DMS114 treated with DMSO at 0.1 percent for 48 hours (cell line): ENCODE results near the gene EXOC4.

Experiments used
- DNase-seq: peaks from one replicate; lab custom pipeline; 2025; ENCODE audit not compliant: unreplicated experiment; lab: John Stamatoyannopoulos, UW

Gene EXOC4

DNA sequence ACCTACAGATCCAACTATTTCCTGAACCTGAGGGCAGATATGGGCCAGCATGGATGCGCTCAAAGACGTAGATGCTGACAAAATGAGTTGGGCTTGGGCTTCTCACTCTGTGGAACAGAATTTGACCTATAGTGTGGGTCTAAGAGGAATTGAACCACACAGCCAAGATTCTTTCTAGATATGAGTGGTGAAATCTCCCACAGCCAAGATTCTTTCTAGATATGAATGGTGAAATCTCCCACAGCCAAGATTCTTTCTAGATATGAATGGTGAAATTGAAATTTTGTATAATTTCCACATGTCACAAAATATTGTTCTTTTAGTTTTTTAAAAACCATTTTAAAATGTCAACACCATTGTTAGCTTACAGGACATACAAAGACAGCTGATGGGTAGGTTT lies 658.8 kb downstream of the EXOC4 start:
- DNase-seq, result no peak

GRCh38 chr7:133912916-133913697 lies 660.2 kb downstream of the EXOC4 start:
- no peak for DNase-seq

GRCh38 chr7:133916621-133917020 lies 663.7 kb downstream of the EXOC4 start:
- no peak for DNase-seq

- no peak for DNase-seq
These were observed 666.9 kb downstream of the EXOC4 start for GRCh38 chr7:133919810-133920209.

GRCh38 chr7:133921635-133922182 lies 668.8 kb downstream of the EXOC4 start:
- DNase-seq, result no peak

- no peak for DNase-seq
These were observed 671.1 kb downstream of the EXOC4 start for GRCh38 chr7:133923974-133924373.

DNA sequence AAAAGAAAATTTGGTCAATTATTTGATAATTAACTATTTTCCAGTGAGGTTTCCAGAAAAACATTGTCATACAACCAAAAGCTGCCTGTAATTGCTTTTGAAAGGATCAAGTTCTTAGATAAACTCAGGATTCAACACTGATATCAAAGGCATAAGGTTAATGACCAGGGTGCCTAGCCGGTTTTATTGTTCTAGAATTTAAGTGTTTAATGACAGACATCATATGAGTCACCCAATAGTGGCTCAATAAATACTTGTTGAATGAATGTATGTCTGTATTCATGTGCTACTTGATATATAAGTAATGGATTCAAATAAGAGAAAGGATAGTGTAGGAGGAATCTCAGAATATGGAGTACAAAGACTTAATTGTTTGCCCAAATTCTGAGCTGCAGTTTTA lies 678.2 kb downstream of the EXOC4 start:
- DNase-seq, result no peak

DNA sequence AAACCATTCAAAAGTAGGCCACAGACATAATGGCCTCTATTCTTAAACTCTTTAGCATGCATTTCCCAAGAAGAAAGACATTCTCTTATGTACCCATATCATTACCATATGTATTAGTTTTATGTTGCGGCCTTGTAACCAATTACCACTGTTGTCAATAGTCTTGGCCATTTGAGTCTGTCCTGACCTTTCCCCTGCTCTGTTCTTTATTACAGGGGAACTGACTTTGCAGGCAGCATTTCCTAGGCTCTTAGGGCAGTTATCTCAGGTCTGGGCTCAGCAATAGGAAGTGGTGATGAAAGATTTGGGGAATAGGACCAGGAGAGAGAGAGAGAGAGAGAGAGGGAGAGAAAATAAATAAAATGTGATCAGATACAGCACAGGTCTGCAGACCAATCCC lies 679.7 kb downstream of the EXOC4 start:
- DNase-seq, result no peak

DNA sequence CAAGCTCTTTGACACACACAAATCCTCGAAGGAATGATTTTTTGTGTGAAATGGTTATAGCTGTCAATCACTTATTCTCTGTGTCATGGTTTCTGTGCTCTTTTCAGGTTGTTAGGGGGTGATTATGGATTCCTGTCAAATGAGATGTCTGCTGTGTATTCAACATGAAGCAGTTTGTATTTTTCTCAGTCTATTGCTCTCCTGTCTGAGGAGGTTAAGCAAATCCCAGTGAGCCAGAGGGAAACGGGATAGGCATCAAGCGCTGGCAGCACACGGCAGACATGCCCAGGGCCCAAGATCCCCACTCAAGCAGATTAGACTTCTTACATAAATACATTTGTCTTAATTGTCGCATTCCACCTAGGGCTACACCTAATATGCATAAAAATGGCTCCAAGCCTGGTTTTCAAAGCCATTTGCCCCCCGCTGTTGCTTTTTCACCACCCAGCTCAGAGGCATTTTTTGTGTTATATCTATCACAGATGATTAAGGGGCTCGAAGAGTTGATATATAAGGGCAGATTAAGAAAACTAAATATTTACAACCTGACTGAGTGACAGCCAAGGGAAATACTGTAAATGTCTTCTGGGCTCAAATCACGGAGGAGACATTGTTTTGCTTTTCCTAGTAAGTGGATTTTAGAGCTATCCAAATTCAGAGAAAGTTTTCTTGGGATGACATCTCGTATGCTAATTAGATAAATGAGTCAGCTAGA lies 681.5 kb downstream of the EXOC4 start:
- DNase-seq, result no peak

GRCh38 chr7:133934977-133935330 lies 682.1 kb downstream of the EXOC4 start:
- no peak for DNase-seq

DNA sequence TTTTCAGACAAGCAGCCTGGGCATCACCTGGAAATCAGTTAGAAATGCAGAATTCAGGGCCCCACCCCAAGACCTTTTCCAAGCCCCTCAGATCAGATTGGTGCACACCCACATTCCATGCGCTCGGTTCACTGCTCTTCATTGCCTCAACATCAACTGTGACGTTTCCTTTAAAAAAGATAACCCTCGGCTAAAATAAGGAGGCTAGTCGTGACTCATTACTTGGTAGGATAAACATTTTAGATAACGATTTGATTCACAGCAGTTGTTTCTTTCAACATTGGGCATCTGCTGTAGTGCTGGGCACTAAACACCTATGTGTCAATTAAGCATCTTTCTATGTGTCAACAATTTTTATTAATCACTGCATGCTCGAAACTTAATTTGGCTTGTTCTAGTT lies 683.2 kb downstream of the EXOC4 start:
- no peak for DNase-seq

DNA sequence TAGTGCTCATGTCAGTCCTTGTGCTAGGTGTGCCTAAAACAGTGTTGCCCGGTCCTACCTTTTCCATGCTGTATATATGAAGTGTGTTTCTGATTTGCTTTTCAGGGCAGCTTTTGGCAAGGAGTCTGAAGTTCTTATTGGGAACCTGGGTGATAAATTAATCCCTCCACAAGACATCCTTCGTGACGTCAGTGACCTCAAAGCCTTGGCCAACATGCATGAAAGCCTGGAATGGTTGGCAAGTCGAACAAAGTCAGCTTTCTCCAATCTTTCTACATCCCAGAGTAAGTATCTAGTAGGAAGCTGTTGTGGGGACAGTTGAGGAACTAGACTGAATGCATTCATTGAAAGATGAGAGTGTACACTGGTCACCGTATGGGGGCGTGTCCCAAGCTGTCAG lies 684.9 kb downstream of the EXOC4 start:
- DNase-seq, result no peak

GRCh38 chr7:133940368-133940767 lies 687.5 kb downstream of the EXOC4 start:
- DNase-seq, result no peak

DNA sequence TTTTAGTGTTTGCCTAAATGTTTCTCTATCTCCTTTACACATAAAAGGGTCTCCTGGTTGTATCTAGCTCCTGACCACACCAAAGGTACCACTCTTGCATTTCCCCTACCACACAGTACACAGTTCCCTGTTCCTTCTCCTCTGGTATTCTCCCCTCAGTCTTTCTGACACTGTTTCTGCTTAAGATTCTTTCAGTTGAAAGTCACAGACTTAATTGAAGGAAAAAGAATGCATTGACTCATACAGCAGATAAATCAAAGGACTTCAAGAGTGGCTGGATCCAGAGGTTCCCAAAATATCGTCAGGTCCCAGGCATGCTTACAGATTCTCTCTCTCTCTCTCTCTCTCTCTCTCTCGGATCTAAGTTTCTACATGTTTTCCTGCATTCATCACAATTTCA lies 688.6 kb downstream of the EXOC4 start:
- DNase-seq, result no peak

GRCh38 chr7:133945497-133945896 lies 692.6 kb downstream of the EXOC4 start:
- DNase-seq, result no peak

DNA sequence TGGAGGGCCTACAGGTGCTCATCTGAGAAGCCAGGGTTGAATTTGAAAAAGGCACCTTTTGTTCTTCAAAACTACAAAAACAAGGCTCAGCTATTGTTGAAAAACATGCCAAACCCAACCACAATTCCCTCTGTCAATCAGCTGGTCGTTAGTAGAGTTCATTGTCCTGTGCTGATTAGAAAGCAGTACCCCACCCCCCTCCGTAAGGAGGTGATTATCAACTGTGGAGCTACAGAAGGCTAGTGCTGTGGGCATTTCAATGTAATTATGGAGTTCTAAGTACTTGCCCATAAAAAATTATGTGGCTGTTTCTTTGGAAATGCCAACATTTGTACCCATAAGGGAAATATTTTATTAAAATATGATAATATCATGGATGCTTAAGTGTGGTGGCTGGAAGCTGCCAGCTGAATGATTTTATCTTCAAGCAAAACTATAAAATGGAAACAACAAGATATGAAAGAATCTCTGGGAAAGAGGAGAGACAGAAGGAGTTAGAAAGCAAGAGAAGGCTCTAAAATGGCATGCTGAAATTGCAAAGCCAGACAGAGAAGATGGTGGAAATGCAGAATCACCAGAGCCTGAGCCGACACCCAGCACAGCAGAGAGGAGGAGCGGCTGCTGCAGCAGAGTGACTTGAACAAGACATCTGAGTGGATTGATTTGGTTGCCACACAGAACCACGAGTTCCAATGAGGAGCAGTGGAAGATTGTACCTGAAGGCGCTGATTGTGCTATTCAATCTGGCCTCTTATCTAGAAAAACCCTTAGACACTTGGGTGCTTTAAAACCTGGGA lies 694.8 kb downstream of the EXOC4 start:
- DNase-seq, result no peak

- no peak for DNase-seq
These were observed 695.7 kb downstream of the EXOC4 start for GRCh38 chr7:133948588-133948987.

DNA sequence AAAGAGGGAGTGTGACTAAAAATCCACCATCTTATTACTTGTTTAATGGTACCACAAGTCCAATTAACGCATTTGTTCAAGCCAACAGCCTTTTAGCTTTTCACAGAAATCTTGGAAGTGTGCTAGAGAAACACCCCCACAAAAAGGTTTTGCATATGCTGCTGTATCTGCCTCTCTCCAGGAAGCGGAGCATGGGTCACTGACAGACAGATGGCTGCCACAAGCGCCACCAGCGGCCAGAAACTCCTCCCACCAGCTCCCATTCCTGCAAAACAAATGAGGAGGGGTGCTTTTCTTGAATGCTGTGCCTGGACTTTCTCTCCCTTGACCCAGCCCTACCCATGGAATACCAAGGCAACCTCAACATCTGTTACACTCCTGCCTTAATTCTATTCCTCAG lies 698.0 kb downstream of the EXOC4 start:
- no peak for DNase-seq

DNA sequence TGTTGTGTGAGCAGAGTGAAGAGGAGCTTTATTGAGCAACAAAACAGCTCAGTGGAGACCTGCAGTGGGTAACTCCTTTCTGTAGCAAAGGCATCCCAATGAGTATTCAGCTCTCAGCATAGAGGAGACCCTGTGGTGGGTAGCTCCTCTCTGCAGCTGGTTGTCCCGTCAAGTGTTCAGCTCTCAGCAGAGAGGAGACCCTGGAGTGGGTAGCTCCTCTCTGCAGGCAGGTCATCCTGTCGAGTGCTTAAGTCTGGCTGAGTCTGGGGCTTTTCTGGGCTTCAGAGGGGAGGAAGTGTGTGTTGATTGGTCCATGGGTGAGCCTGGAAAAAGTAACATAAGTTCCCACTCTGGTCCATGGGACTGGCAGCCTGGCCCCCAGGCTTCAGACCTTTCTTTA lies 702.3 kb downstream of the EXOC4 start:
- no peak for DNase-seq

GRCh38 chr7:133957845-133958244 lies 705.0 kb downstream of the EXOC4 start:
- DNase-seq, result no peak

GRCh38 chr7:133958822-133959221 lies 705.9 kb downstream of the EXOC4 start:
- no peak for DNase-seq

DNA sequence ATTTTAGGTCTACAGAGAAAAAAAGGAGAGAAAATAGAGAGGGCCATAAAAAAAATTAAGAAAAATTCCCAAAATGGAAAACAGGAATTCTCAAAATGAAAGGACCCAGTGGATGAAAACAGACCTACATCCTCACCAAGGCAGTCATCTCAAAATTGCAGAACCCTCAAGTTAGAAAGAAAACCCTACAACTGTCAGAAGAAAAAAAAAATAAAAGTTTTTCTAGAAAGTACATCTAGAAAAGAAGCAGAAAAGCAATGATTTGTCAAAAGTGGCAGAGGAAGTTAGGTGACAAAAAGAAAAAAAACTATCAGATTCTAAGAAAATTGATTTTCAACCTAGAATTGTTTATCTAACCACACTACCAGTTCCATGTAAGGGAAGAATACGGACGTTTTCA lies 706.6 kb downstream of the EXOC4 start:
- DNase-seq, result no peak
